Mucosa of rectum (tissue), 2 donors: ENCODE measurements around the gene VPS18.

Experiments
- H3K27ac ChIP-seq, 2 donors: one replicate each; pipeline ENCODE4 v1.7.0; 2013; ENCODE audit warnings: inconsistent platforms in 2 of 2, low read depth in 2 of 2, low read length in 2 of 2
- H3K27me3 ChIP-seq, 2 donors: one replicate each; pipeline ENCODE4 v1.7.0; 2013; ENCODE audit warnings: low read length in 2 of 2; ENCODE audit not compliant: control insufficient read depth in 2 of 2, insufficient read depth in 2 of 2
- H3K36me3 ChIP-seq, 2 donors: one replicate each; pipeline ENCODE4 v1.7.0; 2013; ENCODE audit warnings: low read length in 2 of 2; ENCODE audit not compliant: control insufficient read depth in 2 of 2, insufficient read depth in 2 of 2
- H3K4me1 ChIP-seq, 2 donors: one replicate each; pipeline ENCODE4 v1.7.0; 2013; ENCODE audit warnings: low read length in 2 of 2, mild to moderate bottlenecking in 1 of 2; ENCODE audit not compliant: control insufficient read depth in 2 of 2, insufficient read depth in 2 of 2
- H3K4me3 ChIP-seq, 2 donors: one replicate each; pipeline ENCODE4 v1.7.0; 2013; ENCODE audit warnings: low read length in 2 of 2
- H3K9ac ChIP-seq, 2 donors: one replicate each; pipeline ENCODE4 v1.7.0; 2013; ENCODE audit warnings: low read length in 2 of 2, low read depth in 1 of 2, mild to moderate bottlenecking in 1 of 2
- H3K9me3 ChIP-seq, 2 donors: one replicate each; pipeline ENCODE4 v1.7.0; 2013; ENCODE audit warnings: low read length in 2 of 2; ENCODE audit not compliant: control insufficient read depth in 2 of 2
- donor health status: healthy.
- donor health status: Normal muscosa, but diverticular disease.

The VPS18 gene

GRCh38 chr15:40943764-40944365, 49.6 kb downstream of the VPS18 start:
- H3K27ac ChIP-seq = no peak overlapping the region
- H3K9ac ChIP-seq = no peak overlapping the region
- no peak overlapping the region for H3K4me3 ChIP-seq
- peaks cover 17 to 21% of the 10 kb centered on the region in 2 donors for H3K4me1 ChIP-seq
- H3K9me3 ChIP-seq = no peaks in the 10 kb centered on the region
- no peaks in the 10 kb centered on the region for H3K36me3 ChIP-seq
- no peaks in the 10 kb centered on the region for H3K27me3 ChIP-seq

- Histone ChIP-seq H3K27ac (no peak overlapping the region), H3K4me3 (no peak overlapping the region), H3K9me3 (no peaks in the 10 kb centered on the region), H3K27me3 (no peaks in the 10 kb centered on the region), H3K4me1 (peaks cover 22 to 27% of the 10 kb centered on the region in 2 donors), H3K36me3 (no peaks in the 10 kb centered on the region), H3K9ac (no peak overlapping the region)
These were observed 50.5 kb downstream of the VPS18 start for GRCh38 chr15:40944510-40945296.

GRCh38 chr15:40948706-40949473, 54.6 kb downstream of the VPS18 start:
- no peak overlapping the region for H3K4me3 ChIP-seq
- H3K9me3 ChIP-seq = no peaks in the 10 kb centered on the region
- no peaks in the 10 kb centered on the region for H3K27me3 ChIP-seq
- peaks cover 15 to 17% of the 10 kb centered on the region in 2 donors for H3K4me1 ChIP-seq
- no peak overlapping the region for H3K9ac ChIP-seq
- H3K36me3 ChIP-seq = no peaks in the 10 kb centered on the region
- H3K27ac ChIP-seq = peak overlapping the region; percentile 73 to 78

GRCh38 chr15:40949756-40950207, 55.5 kb downstream of the VPS18 start:
- H3K4me1 ChIP-seq = peaks cover 15 to 17% of the 10 kb centered on the region in 2 donors
- no peaks in the 10 kb centered on the region for H3K9me3 ChIP-seq
- no peak overlapping the region for H3K9ac ChIP-seq
- no peaks in the 10 kb centered on the region for H3K27me3 ChIP-seq
- H3K4me3 ChIP-seq = no peak overlapping the region
- H3K36me3 ChIP-seq = no peaks in the 10 kb centered on the region
- peak overlapping the region; percentile 73 to 78 for H3K27ac ChIP-seq

GRCh38 chr15:40951764-40952163, 57.5 kb downstream of the VPS18 start:
- H3K4me1 ChIP-seq = peaks cover 15 to 17% of the 10 kb centered on the region in 2 donors
- no peaks in the 10 kb centered on the region for H3K27me3 ChIP-seq
- H3K9ac ChIP-seq = no peak overlapping the region
- H3K9me3 ChIP-seq = no peaks in the 10 kb centered on the region
- no peak overlapping the region for H3K4me3 ChIP-seq
- H3K27ac ChIP-seq = no peak overlapping the region
- H3K36me3 ChIP-seq = no peaks in the 10 kb centered on the region

- Histone ChIP-seq H3K36me3 (no peaks in the 10 kb centered on the region), H3K4me1 (peaks cover 15 to 18% of the 10 kb centered on the region in 2 donors), H3K27ac (peak overlapping the region; percentile 83 to 89), H3K9me3 (no peaks in the 10 kb centered on the region), H3K9ac (peak overlapping the region; percentile 72 to 79), H3K4me3 (peak overlapping the region; percentile 79 to 84), H3K27me3 (no peaks in the 10 kb centered on the region)
These were observed 58.2 kb downstream of the VPS18 start for GRCh38 chr15:40952301-40952900.

GRCh38 chr15:40952901-40953712, 58.9 kb downstream of the VPS18 start, which contains the start of gene CHAC1:
TSS of gene CHAC1 (plus strand) at chr15:40953471. CDS start at chr15:40953584, 113 bp downstream.
- peak within 1 kb of the TSS; percentile 79 to 84 for H3K4me3 ChIP-seq
- H3K36me3 ChIP-seq = no peaks in the 10 kb centered on the region
- no peaks in the 10 kb centered on the region for H3K27me3 ChIP-seq
- peak within 1 kb of the TSS; percentile 72 to 79 for H3K9ac ChIP-seq
- H3K4me1 ChIP-seq = peaks cover 15 to 24% of the 10 kb centered on the region in 2 donors
- peak within 1 kb of the TSS; percentile 83 to 89 for H3K27ac ChIP-seq
- no peaks in the 10 kb centered on the region for H3K9me3 ChIP-seq
